ENCODE data around the gene C9orf72.

The C9orf72 gene

GRCh38 chr9:27539479-27540441, 33.5 kb downstream of the C9orf72 start:
- DNase-seq (ENCODE audit: low read depth in 2 of 2) = no peak

- no peak for DNase-seq (ENCODE audit: low read depth in 2 of 2)
These were observed 34.6 kb downstream of the C9orf72 start for GRCh38 chr9:27538647-27539046.

DNA sequence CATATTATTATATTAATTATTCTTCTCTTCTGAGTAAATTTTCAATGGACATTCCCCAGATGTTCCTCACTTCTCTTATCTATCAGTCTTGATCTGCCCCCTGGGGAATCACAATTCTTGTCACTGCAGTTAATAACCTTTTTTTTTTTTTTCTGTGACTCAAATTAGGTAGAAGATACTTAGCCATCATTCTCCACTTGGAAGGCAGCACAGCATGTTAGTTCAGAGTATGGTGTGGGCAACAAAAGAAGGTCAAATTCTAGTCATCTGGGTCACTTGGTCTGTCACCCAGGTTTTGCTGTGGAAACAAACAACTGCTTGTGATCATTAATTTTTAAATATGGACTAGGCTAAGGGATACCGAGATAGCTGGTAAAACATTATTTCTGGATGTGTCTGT, 35.5 kb downstream of the C9orf72 start:
- no peak for DNase-seq (ENCODE audit: low read depth in 2 of 2)

- no peak for DNase-seq (ENCODE audit: low read depth in 2 of 2)
These were observed 36.2 kb downstream of the C9orf72 start for GRCh38 chr9:27537027-27537435.

GRCh38 chr9:27536168-27536567, 37.1 kb downstream of the C9orf72 start:
- DNase-seq (ENCODE audit: low read depth in 2 of 2) = no peak

DNA sequence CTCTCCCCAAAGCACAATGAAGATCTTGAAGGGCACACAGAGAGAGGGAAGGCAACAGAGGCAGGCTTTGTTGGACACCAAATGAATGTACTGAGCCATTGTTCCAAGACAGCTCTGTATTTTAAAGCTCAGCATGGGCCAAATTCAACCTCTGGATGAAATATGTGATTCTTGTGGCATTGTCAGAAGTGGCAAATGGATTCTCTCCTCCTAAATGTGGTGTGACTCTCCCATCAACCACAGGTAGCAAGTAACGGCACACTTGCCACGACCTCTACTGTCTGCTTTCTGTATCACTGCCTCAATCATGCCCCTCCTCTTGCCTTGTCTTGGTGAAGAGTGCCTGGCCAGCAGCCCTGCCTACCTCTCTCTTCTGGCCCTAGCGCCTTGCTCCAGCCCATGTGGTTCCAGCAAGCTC, 37.6 kb downstream of the C9orf72 start:
- no peak for DNase-seq (ENCODE audit: low read depth in 2 of 2)

GRCh38 chr9:27534658-27535209, 38.5 kb downstream of the C9orf72 start:
- DNase-seq (ENCODE audit: low read depth in 2 of 2) = no peak

GRCh38 chr9:27534131-27534530, 39.1 kb downstream of the C9orf72 start:
- no peak for DNase-seq (ENCODE audit: low read depth in 2 of 2)

DNA sequence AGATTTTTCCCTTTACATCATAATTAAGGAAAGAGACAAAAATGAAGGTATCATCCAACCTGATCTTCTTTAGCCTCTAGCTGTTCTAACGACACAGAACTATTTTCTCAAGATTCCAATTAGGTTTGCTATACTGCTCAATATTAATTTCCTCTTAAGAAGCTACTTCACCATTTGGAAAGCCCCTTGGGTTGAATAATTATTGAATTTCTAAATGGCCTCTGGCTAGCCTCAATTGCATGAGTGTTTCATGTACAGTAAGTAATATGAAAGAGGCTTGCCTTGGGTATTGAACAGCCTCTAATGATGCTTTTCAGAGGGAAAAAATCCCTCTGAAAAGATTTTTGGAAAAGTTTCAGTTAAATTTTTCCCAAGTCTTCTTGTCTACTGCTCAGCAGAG, 40.0 kb downstream of the C9orf72 start:
- DNase-seq (ENCODE audit: low read depth in 2 of 2) = no peak

GRCh38 chr9:27532046-27532445, 41.2 kb downstream of the C9orf72 start:
- DNase-seq (ENCODE audit: low read depth in 2 of 2) = no peak

DNA sequence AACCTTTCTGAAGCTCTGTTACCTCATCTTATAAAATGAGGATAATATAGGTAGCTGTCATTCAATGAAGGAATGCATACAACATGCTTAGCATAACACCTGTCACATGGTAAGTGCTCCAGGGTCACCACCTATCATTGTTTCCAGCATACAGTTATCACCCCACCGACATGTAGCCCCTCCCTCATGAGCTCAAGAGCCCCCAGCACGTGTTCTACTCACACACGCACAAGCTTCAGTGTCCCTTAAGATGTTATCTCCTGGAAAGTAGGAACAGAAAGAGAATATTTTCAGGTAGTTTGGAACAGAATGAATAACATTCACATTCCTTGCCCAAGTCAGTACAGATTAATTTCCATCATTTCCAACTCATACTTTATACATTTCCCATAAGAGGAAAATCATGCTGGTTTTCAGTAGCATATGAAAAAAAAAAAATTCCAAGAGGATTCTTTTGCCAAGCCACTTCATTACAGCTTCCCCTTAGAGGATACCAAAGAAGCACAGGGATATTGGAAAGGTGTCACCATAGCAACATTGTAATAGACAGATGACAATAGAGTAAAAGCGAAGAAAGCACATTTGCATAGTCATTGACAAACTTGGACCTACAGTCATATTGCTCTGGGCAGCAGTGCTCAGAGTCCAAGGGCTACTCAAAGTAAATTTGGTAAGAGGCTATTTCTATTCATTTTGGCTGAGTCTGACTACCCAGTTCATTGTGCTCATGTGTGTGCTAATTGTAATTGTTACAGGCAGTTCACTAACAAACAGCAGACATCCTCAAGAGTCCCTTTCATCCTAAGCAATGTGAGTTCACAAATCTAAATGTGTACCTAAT, 42.1 kb downstream of the C9orf72 start:
- no peak for DNase-seq (ENCODE audit: low read depth in 2 of 2)

DNA sequence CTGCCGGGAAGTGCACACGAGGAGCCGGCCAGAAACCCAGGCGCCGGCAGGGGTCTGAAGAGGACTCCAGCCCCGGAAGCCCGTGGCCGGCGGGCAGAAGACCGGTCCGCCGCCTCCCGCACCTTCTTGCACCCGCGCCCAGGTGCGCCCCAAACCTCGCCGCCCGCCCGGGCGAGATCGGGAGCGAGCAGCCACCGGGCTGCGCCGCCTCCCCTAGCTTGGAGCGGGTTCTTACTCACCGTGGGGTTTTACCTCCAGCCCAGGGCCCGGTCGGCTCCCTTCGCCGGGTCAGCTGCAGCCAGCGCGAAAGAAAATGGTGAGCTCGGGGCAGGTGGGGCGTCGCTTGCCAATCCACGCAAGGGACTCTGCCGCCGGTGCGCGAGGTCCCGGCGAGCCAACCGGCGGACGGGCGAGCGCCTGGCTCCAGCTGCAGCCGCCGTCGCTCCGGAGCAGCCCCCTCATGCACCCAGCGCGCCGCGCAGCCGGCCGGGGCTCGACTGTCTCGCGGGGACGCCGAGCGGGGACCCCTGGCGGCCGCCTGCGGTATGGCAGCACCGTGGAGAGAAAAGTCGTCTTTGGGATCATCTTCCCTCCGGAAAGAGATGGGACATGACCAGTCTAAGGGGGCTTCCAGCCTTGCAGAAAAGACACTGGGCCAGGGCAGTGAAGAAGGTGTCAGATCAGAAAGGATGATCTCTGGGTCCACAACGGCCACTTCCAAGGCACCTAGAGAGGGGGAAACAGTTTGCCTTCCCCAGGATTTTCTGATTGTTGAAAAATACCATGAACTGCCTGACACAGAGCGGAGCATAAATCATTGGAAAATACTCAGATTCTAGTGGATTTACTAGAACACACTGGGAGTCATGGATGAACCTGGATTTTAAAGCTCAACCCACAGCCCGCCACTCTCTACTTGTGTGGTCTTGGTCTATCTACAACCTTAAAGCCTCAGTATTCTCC, 43.7 kb downstream of the C9orf72 start, which contains the start of gene MOB3B:
Gene MOB3B, minus strand, starts transcription at position 499 of the 963 bp plus-strand sequence. CDS start 74,264 bp downstream, outside the sequence.
- DNase-seq (ENCODE audit: low read depth in 2 of 2) = peak; percentile 65 to 73

DNA sequence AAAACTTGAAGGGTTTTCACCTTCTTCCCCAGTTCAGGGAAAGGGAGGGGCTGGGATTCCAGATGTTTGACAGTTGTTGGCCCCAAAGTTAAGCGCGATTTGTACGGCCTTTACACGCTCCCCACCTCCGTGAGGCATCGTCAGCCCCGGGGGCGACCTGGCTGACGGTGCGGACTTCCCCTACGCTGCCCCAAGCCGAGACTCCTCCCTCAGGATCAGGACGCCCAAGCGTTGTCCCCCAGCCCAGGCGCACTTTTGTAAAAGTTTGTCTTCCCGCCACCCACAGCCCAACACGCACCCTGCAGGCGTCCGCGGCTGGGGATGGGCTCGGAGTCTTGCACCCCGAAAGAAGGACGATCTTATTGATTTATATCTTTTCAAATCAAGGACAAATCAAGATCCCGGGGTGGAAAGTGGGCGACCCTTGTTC, 44.4 kb downstream of the C9orf72 start:
- DNase-seq (ENCODE audit: low read depth in 2 of 2) = peak in 1 of 2 donors; percentile 16

DNA sequence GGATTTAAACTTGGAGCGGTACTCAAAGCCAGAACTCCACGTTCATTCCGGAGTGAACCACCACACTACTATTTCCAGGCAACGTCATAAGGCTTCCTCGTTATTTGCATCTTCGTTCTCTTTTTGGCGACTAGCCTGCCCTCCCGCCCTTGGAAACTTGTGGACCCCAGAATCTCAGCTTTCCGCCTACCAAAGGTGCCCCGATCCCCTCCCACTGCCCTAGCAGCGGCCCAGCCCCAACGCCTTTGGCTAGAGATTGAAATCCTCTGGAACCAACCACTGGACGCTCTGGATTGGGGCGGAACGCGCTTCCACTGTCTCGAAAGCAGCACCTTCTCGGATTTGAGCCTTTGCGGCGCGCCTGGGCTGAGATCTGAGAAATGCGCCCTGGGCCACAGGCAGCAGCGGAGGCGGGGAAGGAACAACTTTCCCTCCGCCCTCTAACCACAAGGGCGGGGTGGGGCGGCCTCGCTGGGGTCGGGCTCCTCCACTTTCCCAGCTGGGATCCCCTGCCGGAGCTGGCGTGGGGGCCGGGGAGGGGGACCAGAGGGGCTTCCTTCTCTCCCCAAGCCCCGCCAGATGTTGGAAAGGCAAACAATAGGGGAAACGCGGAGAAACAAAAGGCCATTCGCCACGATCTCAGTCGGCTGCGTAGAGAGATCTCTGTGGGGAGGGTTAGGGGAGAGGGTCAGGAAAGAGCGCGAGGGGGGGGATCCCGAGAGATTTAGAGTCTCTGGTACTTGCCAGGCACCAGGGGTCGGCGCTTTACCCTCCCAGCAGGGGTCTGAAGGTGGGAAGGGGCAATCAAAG, 45.0 kb downstream of the C9orf72 start:
- peak; percentile 7 to 26 for DNase-seq (ENCODE audit: low read depth in 2 of 2)

DNA sequence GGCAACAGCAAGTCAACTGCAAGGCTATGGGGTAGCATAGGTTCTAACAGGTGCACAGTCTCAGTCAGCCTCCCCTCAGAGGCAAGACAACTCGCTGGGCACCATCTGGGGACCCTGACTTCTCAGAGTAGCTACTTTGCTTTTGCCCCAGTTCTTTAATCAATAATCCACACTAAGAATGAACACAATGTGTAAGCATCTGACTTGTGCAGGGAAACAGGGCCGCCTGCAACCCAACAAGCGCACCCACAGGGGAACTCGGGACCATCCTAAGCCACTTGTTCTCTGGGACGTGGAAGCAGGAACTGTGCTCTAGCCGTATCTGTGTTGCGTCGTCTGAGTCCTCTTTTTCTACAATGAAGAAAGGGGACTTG, 45.6 kb downstream of the C9orf72 start:
- DNase-seq (ENCODE audit: low read depth in 2 of 2) = no peak

DNA sequence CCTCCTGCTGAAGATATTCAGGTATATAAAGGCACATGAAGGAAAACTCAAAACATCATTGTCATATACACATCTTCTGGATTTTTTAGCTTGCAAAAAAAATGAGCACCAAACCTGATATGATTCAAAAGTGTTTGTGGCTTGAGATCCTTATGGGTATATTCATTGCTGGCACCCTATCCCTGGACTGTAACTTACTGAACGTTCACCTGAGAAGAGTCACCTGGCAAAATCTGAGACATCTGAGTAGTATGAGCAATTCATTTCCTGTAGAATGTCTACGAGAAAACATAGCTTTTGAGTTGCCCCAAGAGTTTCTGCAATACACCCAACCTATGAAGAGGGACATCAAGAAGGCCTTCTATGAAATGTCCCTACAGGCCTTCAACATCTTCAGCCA, 49.0 kb downstream of the C9orf72 start, which contains the start of gene IFNK:
Gene IFNK, plus strand, starts transcription at position 55 of the 400 bp plus-strand sequence. Its CDS starts 47 bp downstream, at position 102.
- no peak for DNase-seq (ENCODE audit: low read depth in 2 of 2)

DNA sequence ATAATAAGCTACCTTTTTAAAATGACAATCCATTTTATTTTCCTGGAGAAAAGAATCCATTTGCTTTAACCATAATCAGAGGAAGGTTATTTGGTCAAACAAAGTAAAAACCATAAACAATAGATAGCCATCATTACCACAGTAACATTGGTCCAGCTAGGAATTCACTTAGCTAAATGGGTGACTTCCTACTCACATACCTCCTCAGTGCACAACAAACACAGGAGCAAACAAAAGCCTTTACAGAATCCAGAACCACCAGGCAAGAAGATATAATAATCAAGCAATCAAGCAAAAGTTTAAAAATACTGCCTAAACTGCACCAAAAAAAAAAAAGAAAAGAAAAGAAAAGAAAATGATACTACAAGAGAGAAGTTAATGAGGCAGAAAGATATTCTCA, 50.1 kb downstream of the C9orf72 start:
- no peak for DNase-seq (ENCODE audit: low read depth in 2 of 2)

GRCh38 chr9:27520986-27521385, 52.3 kb downstream of the C9orf72 start:
- DNase-seq (ENCODE audit: low read depth in 2 of 2) = no peak

DNA sequence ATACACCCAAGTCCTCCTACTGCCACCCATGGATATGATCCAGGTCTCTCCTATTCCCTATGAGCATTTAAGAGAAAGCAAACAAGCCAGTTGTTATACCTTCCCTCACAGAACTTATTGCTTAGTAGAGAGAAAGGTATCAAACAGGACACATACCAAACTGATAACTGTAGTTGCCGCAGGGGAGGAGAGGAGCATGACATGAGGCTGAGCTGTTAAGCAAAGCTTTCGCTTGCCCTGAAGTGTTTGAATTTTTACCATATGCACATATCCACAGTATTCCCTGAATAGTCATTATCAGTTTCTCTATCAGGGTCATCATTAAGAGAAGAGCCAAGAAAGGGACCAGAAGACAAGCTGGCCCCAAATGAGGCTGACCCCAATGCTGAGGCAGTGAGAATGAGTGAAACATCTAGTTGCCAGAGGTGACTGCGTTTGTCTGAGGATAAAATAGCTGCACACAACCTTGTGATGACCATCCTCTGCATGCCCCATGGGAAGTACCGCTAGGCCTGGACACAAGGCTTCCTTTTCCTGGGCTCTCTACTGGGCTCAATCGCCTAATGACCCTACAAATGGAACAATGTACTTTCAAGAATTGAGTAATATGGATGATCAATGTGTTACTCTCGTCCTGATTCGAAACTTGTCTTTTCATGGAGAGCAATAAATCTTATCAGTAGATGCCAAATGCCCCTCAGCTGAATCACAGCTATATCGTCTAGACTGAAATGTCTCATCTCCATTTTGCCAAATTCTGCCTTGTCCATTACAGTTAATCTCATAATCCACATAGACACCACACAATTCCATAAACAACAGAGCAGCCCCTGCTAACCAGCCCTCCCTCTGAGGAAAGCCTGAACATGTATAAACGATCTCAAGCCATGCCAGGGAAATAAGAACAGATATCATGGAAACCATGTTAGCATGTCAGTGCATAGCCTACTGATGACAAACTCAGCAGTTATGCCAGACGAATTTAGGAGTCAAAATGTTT, 53.5 kb downstream of the C9orf72 start:
- DNase-seq (ENCODE audit: low read depth in 2 of 2) = no peak

All from activated CD4-positive, alpha-beta T cell treated with anti-CD3 and anti-CD28 coated beads for 24 hours (primary cell).